ENCODE results near the gene KRTAP7-1.

Gene KRTAP7-1, protein sequence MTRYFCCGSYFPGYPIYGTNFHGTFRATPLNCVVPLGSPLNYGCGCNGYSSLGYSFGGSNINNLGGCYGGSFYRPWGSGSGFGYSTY

GRCh38 chr21:30829659-30830058 lies at the start of gene KRTAP7-1:
TSS of gene KRTAP7-1 (minus strand) at chr21:30829759. CDS start at chr21:30829698, 61 bp downstream.
- no peak for DNase-seq

DNA sequence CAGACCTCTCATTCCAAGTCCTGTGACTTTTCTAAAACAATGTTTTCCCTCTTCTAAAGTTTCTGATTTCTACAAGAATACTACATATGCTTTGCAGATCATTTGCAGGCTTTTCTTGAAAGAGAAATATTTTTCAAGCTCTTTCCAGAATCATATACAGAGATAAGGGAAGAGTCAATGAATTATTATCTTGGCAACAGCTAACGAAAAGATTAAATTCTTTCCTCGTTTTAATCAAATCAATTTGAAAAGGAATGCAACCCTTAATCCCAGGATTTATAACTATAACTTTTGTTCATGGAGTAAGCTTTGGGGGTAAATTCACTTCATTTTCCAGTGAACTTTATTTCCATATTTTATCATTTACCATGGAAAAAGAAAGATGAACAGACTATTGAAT lies 45.0 kb upstream of the KRTAP7-1 start:
- no peak for DNase-seq

- no peak for DNase-seq
These were observed 18.3 kb upstream of the KRTAP7-1 start for GRCh38 chr21:30847627-30848500.

DNA sequence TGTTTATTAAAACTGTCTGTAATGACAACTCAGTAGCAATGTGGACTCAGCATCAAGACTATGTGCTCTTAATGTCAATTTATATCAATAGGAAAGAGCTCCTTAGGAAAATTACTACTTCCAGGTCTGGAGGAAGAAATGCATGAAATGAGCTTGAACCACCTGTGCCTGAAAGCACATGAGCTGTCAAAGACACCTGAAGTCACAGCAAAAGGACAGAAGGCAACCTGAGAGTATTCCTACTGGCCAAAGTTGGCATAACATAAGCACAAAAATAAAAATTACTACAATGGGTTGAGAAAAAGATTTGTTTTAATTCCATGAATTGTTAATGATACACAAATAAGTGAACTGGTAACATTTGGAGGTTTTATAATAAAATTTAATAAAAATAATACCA lies 13.4 kb upstream of the KRTAP7-1 start:
- DNase-seq, result no peak

DNA sequence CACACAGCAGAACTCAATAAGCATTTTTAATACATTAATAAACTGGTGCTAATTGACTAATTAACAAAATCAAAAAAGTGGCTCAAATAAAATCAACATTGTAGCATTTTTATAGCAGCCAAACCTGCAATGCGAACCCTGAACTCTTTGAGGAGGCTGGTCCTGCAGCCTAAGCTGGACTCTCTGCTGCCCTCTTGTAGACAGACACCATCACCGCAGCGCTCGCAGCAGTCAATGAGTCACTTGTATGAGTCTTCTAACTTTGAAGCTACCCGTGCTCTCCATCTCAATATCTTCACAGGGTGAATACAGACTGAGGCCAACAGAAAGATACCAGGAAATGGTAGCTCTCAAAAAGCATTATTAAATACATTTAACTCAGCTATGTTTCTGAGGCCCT lies 9.7 kb upstream of the KRTAP7-1 start:
- peak; percentile 51 for DNase-seq

- DNase-seq, result no peak
These were observed 9.0 kb upstream of the KRTAP7-1 start for GRCh38 chr21:30838536-30838935.

DNA sequence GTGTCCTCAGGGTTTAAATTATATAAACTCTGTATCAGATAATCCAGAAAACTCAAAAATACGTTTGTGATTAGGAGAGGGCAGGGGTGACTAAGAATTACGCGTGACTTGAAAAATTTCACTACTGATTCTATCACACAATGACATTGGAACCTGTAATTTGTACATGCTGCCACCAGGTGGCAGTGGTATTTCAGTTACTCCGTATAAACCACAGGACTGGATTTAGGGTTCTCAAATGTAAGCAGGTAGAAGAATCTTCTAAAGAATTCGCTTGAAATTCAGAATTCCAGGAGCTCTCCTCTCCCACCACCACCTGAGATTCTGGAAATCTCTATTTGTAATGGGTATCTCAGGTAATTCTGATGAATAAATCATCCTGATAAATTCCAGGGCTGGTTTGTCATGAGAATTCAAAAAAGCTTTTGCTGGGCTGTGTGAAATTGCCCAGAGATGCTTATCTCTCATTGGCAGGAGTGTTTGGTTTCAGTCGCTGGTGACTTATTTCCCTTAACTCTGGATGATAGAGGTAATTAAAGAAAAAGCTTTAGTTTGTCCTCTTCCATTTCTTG lies 1.7 kb upstream of the KRTAP7-1 start:
- DNase-seq, result peak; percentile 56

GRCh38 chr21:30818837-30819610 lies 10.5 kb downstream of the KRTAP7-1 start:
- peak; percentile 2 for DNase-seq

DNA sequence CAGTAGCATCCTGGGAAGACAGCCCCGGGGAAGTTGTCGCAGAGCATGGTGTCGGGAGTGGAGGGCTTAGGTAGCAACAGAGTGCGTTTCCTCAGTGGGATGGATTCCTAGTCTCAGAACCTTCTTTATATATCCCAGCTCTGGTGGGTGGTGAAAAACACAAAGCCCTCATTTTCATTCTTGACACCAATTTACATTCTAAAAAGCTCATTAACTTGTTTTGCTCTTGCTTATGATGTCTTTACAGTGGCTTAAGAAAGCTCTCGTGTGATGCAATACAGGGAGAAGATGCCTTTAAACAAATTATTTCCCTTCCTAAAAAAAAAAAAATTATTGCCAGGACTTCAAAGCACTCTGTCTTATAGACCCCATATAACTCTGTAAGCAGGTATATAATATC lies 16.4 kb downstream of the KRTAP7-1 start, which contains the start of gene KRTAP8-1:
TSS of gene KRTAP8-1 (minus strand) at position 101 of the 400 bp plus-strand sequence. CDS start at position 47, 54 bp downstream.
- DNase-seq, result no peak

- no peak for DNase-seq
These were observed 29.0 kb downstream of the KRTAP7-1 start for GRCh38 chr21:30800605-30801004.

- DNase-seq, result no peak
These were observed 35.8 kb downstream of the KRTAP7-1 start for GRCh38 chr21:30793581-30794314.

DNA sequence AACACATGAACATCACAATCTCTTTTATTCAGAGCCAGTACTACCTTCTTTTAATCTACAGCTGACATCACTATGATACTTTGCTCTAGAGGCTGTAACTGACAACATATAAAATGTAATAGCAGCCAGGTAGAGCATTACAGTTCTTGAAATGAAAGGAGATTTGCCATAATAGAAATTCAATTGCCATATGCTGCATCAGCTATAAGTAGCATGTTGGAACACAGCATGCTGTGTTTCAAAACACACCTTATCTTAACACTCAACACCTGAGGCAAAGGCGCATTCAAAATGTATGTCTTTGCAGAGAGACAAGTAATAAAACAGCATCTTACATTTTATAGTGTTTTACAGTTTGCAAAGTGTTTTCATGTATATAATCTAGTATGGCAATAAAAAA lies 50.3 kb downstream of the KRTAP7-1 start:
- DNase-seq, result no peak
